MM.1S (cell line): ENCODE results near the gene PLD4.

Experiments
- CTCF ChIP-seq: fragments of 300-600 bp; sonication (generic); IDR thresholded peaks from 2 replicates; pipeline ENCODE4 v1.5.1; 2016; ENCODE audit warnings: antibody characterized with exemption, low read length, mixed read lengths
- EZH2 ChIP-seq: fragments of 300-600 bp; sonication (generic); optimal IDR thresholded peaks from 2 replicates; pipeline ENCODE3; 2017; ENCODE audit warnings: low read depth, mild to moderate bottlenecking, antibody characterized with exemption, low read length, mixed read lengths
- EZH2phosphoT487 ChIP-seq: fragments of 300-600 bp; sonication (generic); IDR thresholded peaks from 2 replicates; pipeline ENCODE4 v1.6.1; 2018; ENCODE audit warnings: antibody characterized with exemption, low read length

DNA sequence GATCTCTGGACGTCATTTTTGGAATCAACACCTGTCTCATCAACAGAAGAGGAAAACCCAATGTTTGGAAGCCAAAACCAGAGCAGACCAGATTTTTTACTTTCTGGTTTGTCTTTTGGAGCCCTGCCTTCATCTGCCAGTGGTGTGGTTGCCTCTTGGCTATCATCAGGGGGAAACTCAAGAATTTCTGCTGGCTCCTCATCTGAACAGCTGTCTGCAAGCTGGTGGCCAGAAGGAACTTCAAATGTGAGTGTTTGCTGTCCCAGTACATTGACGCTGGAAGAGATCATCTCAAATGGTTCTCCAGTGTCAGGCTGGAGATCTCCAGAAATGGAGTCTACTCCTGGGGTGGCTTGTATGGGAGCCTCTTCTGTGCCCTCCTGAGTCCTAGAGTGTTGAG lies 13.8 kb downstream of the PLD4 start:
- TF ChIP-seq CTCF, result no peak
- no peak for TF ChIP-seq EZH2
- no peak for TF ChIP-seq EZH2phosphoT487
